ENCODE results near the gene PRAMEF12.

DNA sequence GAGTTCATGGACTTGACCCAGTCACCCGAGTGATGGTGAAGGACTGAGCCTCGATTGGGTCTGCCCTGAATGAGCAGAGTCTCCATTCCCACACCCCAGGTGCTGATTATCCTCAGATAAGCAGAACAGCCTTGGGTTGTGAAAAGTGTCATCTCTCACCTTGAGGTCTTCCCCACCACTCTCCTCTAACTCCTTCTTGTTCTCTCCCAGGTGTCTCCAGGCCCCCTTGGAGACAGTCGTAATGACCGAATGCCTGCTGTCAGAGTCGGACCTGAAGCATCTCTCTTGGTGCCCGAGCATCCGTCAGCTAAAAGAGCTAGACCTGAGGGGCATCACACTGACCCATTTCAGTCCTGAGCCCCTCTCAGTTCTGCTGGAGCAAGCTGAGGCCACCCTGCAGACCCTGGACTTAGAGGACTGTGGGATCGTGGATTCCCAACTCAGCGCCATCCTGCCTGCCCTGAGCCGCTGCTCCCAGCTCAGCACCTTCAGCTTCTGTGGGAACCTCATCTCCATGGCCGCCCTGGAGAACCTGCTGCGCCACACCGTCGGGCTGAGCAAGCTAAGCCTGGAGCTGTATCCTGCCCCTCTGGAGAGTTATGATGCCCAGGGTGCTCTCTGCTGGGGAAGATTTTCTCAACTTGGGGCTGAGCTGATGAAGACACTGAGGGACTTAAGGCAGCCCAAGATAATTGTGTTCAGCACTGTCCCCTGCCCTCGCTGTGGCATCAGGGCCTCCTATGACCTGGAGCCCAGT lies 3.4 kb downstream of the PRAMEF12 start:
- no peak for TF ChIP-seq MAX (IDR thresholded peaks at IDR 0.05)
- no peak for TF ChIP-seq FOXM1 (IDR thresholded peaks at IDR 0.05; ENCODE audit: borderline replicate concordance, low read depth)
- TF ChIP-seq, protein P1, sequence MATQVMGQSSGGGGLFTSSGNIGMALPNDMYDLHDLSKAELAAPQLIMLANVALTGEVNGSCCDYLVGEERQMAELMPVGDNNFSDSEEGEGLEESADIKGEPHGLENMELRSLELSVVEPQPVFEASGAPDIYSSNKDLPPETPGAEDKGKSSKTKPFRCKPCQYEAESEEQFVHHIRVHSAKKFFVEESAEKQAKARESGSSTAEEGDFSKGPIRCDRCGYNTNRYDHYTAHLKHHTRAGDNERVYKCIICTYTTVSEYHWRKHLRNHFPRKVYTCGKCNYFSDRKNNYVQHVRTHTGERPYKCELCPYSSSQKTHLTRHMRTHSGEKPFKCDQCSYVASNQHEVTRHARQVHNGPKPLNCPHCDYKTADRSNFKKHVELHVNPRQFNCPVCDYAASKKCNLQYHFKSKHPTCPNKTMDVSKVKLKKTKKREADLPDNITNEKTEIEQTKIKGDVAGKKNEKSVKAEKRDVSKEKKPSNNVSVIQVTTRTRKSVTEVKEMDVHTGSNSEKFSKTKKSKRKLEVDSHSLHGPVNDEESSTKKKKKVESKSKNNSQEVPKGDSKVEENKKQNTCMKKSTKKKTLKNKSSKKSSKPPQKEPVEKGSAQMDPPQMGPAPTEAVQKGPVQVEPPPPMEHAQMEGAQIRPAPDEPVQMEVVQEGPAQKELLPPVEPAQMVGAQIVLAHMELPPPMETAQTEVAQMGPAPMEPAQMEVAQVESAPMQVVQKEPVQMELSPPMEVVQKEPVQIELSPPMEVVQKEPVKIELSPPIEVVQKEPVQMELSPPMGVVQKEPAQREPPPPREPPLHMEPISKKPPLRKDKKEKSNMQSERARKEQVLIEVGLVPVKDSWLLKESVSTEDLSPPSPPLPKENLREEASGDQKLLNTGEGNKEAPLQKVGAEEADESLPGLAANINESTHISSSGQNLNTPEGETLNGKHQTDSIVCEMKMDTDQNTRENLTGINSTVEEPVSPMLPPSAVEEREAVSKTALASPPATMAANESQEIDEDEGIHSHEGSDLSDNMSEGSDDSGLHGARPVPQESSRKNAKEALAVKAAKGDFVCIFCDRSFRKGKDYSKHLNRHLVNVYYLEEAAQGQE (IDR thresholded peaks at IDR 0.05; ENCODE audit: low read depth): no peak
- no peak for TF ChIP-seq EP300 (IDR thresholded peaks at IDR 0.05; ENCODE audit: borderline replicate concordance)
- no peak for TF ChIP-seq TAF1 (IDR thresholded peaks at IDR 0.05; ENCODE audit: low read depth)
- TF ChIP-seq YY1 (IDR thresholded peaks at IDR 0.05; ENCODE audit: low read depth): no peak
- TF ChIP-seq CEBPB (IDR thresholded peaks at IDR 0.05): no peak
- no peak for TF ChIP-seq EGR1 (IDR thresholded peaks at IDR 0.05)
- TF ChIP-seq RAD21 (IDR thresholded peaks at IDR 0.05; ENCODE audit: low read depth): no peak
- no peak for TF ChIP-seq CREB1 (IDR thresholded peaks at IDR 0.05; ENCODE audit: low read depth)

All from Ishikawa (cell line).